Uterus (tissue), 4 donors: ENCODE results near the gene SPEM3. TPM values are rescaled to one million over a fixed set of nuclear protein-coding genes. Genes with fewer than 3 reads are reported as not detected.

Experiments
- DNase-seq, 2 donors: peaks; one replicate each; pipeline ENCODE4 v3.0.0-alpha.2; 2019 to 2020
- H3K27ac ChIP-seq, 2 donors: fragments of 200-600 bp; sonication (generic); 1 replicate in 1 of 2; 2 replicates in 1 of 2; pipeline ENCODE4 v1.5.1; 2016 to 2018
- H3K27me3 ChIP-seq, 2 donors: fragments of 200-600 bp; sonication (generic); one replicate each; pipeline ENCODE4 v1.5.1; 2018 to 2019; ENCODE audit warnings: control low read depth in 1 of 2
- H3K36me3 ChIP-seq, 2 donors: fragments of 200-600 bp; sonication (generic); one replicate each; pipeline ENCODE4 v1.5.1; 2019; ENCODE audit warnings: control low read depth in 1 of 2
- H3K4me1 ChIP-seq, 2 donors: fragments of 200-600 bp; sonication (generic); one replicate each; pipeline ENCODE4 v1.5.1; 2018 to 2019; ENCODE audit warnings: control low read depth in 1 of 2
- H3K4me3 ChIP-seq, 2 donors: fragments of 200-600 bp; sonication (generic); 1 replicate in 1 of 2; 2 replicates in 1 of 2; pipeline ENCODE4 v1.5.1; 2018 to 2019; ENCODE audit warnings: mild to moderate bottlenecking in 1 of 2
- H3K9me3 ChIP-seq, 2 donors: fragments of 200-600 bp; sonication (generic); one replicate each; pipeline ENCODE4 v1.5.1; 2019; ENCODE audit warnings: control low read depth in 1 of 2
- CTCF ChIP-seq, 4 experiments: fragments of 200-600 bp in 2 of 4; fragments of 450-650 bp in 2 of 4; sonication (generic) in 2 of 4; IDR thresholded peaks; one replicate each; pipeline ENCODE4 v1.5.1; 2016 to 2019; ENCODE audit warnings: antibody characterized with exemption in 4 of 4, mild to moderate bottlenecking in 2 of 4, moderate library complexity in 1 of 4
- POLR2A ChIP-seq, 2 donors: fragments of 450-650 bp; IDR thresholded peaks; one replicate each; pipeline ENCODE4 v1.6.1; 2016; ENCODE audit warnings: antibody characterized with exemption in 2 of 2, mild to moderate bottlenecking in 1 of 2, moderate library complexity in 1 of 2
- intact Hi-C: fragments of 100-400 bp; cut with DNase I; formaldehyde crosslinking; loops from one replicate; pipeline ENCODE4 v1.15.1; 2023; ENCODE audit warnings: low total_unique reads
- total RNA-seq, 4 donors: library from RNA; depleted of rRNA in 3 of 4; stranded (reverse); fragments of >200 nt in 3 of 4; gene quantifications; one replicate each; pipeline versions ENCODE4 v1.1.0 to v1.2.4, GENCODE V29; 2014 to 2023
- donor health status: DM: yes; HTN: yes; CAD: no.

Gene SPEM3
- total RNA-seq, 4 donors from 2014 or later: not detected

DNA sequence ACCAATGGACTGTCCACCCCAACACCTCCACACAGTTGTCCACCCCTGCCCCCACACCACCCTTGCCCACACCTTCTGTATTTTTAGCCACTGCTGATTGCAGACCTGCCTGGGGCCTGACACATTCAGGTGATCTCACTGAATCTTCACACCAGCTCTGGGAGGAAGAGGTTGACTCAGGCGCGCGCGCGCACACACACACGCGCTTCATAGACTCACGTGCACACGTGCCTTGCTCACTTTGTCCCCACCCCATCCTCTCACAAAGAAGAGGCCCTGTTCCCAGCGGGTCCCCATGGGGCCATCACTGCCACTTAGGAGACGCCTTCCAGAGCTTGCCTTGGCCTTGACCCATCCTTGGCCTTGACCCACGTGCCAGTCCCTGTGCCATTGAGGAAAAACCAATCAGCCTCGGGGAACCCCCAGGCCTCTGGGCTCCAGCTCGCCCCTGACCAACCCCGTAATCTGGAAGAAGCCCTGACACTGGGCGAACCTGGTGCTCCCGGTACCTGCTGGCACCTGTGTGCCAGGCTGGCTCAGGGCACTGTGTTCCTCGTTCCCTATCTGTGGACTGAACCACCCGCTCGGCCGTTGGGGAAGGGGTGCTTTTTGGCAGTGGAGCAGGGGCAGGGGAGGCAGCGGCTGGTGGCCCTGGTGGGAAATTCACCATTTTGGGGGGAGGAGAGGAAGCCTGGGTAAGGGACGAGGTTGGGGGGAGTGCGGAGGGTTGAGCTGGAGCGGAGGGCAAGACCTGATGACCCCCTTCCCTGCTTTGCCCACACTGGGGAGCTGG, 17.8 kb upstream of the SPEM3 start:
- intact Hi-C loops: no loop called here
- Histone ChIP-seq H3K4me1 (no peaks in the 10 kb centered on the region), H3K4me3 (no peak overlapping the region), H3K36me3 (no peaks in the 10 kb centered on the region), H3K9me3 (no peaks in the 10 kb centered on the region), H3K27ac (no peak overlapping the region), H3K27me3 (no peaks in the 10 kb centered on the region)
- DNase-seq: no peak
- TF ChIP-seq POLR2A (IDR thresholded peaks at IDR 0.05) (no peak), CTCF (IDR thresholded peaks at IDR 0.05) (no peak)

GRCh38 chr17:7411427-7411750, 17.3 kb upstream of the SPEM3 start:
- no peak overlapping the region for H3K27ac ChIP-seq
- DNase-seq: no peak
- no peaks in the 10 kb centered on the region for H3K27me3 ChIP-seq
- TF ChIP-seq CTCF (IDR thresholded peaks at IDR 0.05): no peak
- no peak for TF ChIP-seq POLR2A (IDR thresholded peaks at IDR 0.05)
- no peak overlapping the region for H3K4me3 ChIP-seq
- H3K9me3 ChIP-seq: no peaks in the 10 kb centered on the region
- H3K4me1 ChIP-seq: no peaks in the 10 kb centered on the region
- intact Hi-C loops: no loop called here
- no peaks in the 10 kb centered on the region for H3K36me3 ChIP-seq

DNA sequence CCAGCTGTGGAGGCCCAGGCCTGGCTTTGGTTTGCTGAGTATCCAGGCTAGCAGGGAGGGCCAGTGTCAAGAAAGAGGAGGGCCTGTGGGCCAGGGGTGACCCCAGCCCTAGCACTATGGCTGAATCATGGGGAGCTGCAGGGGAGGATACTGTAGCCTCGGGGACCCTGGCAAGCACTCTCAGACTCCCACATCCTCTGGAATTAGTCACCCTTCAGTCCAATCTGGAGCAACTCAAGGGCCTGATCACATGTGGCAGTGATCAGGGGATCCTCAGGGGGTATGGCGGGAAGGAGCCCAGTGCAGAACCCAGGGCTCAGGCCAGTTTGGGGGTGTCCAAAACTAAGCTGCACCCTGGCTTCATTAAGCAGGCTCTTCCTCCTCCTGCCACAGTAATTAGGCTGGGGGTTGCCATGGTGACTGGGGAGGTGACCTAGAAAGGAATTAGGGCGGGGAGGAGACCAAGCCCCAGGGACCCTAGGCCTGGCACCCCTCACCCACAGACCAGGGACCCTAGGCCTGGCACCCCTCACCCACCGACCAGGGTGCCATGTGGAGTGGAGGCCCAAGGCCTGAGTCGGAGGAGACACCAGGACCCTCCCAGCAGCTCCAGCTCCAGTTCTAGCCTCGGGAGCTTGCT, 15.2 kb upstream of the SPEM3 start:
- Histone ChIP-seq H3K4me3 (no peak overlapping the region), H3K36me3 (no peaks in the 10 kb centered on the region), H3K9me3 (no peaks in the 10 kb centered on the region), H3K27ac (no peak overlapping the region), H3K4me1 (no peaks in the 10 kb centered on the region), H3K27me3 (no peaks in the 10 kb centered on the region)
- no peak for DNase-seq
- intact Hi-C loops: no loop called here
- TF ChIP-seq POLR2A (IDR thresholded peaks at IDR 0.05) (no peak), CTCF (IDR thresholded peaks at IDR 0.05) (no peak)

GRCh38 chr17:7414837-7415236, 13.8 kb upstream of the SPEM3 start:
- no peaks in the 10 kb centered on the region for H3K9me3 ChIP-seq
- no peak overlapping the region for H3K27ac ChIP-seq
- no peak for DNase-seq
- TF ChIP-seq CTCF (IDR thresholded peaks at IDR 0.05) (no peak), POLR2A (IDR thresholded peaks at IDR 0.05) (no peak)
- intact Hi-C loops: no loop called here
- no peaks in the 10 kb centered on the region for H3K36me3 ChIP-seq
- no peak overlapping the region for H3K4me3 ChIP-seq
- no peaks in the 10 kb centered on the region for H3K4me1 ChIP-seq
- no peaks in the 10 kb centered on the region for H3K27me3 ChIP-seq

GRCh38 chr17:7415784-7416183, 12.9 kb upstream of the SPEM3 start:
- no peak for TF ChIP-seq CTCF (IDR thresholded peaks at IDR 0.05)
- TF ChIP-seq POLR2A (IDR thresholded peaks at IDR 0.05): no peak
- no peaks in the 10 kb centered on the region for H3K36me3 ChIP-seq
- no peak overlapping the region for H3K27ac ChIP-seq
- no peak overlapping the region for H3K4me3 ChIP-seq
- no peaks in the 10 kb centered on the region for H3K4me1 ChIP-seq
- no peak for DNase-seq
- no peaks in the 10 kb centered on the region for H3K9me3 ChIP-seq
- H3K27me3 ChIP-seq: no peaks in the 10 kb centered on the region
- intact Hi-C loops: no loop called here
